ENCODE measurements around the gene MCC.

DNA sequence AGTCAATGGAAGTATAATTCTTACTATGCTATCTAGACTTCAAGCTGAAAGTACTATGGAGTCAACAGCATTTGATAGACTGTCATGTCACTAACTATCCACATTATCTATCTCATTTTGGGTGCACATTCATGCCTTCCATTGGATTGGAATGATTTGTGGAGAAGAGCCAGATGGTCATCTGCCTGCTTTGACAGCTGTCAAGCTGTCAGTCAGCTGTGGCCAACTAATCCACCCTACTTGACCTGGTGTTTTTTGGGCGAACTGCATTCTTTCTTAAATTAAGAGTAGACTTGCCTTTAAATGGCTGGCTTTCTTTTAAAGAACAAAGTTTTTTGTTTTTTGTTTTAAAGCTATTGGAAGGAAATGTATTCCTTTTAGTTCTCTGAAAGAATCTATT is 360.2 kb downstream of the MCC start:
- TF ChIP-seq, protein P1, sequence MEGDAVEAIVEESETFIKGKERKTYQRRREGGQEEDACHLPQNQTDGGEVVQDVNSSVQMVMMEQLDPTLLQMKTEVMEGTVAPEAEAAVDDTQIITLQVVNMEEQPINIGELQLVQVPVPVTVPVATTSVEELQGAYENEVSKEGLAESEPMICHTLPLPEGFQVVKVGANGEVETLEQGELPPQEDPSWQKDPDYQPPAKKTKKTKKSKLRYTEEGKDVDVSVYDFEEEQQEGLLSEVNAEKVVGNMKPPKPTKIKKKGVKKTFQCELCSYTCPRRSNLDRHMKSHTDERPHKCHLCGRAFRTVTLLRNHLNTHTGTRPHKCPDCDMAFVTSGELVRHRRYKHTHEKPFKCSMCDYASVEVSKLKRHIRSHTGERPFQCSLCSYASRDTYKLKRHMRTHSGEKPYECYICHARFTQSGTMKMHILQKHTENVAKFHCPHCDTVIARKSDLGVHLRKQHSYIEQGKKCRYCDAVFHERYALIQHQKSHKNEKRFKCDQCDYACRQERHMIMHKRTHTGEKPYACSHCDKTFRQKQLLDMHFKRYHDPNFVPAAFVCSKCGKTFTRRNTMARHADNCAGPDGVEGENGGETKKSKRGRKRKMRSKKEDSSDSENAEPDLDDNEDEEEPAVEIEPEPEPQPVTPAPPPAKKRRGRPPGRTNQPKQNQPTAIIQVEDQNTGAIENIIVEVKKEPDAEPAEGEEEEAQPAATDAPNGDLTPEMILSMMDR (IDR thresholded peaks at IDR 0.05): no peak
- TF ChIP-seq POLR2A (IDR thresholded peaks at IDR 0.05): no peak

All from uterus (tissue), 2 donors.